HCT116 (cell line): ENCODE data around the gene SIAH2. TPM values are rescaled to one million over a fixed set of nuclear protein-coding genes. Genes with fewer than 3 reads are reported as not detected.

ENCODE experiments used
- ATAC-seq: fragments of 200-7000 bp; cut with Tn5 transposase; 2 replicates; pipeline ENCODE4 v1.9.1; 2020; ENCODE audit warnings: mild to moderate bottlenecking, moderate library complexity
- BruUV-seq: library from RNA; stranded (reverse); fragments of 400-500 nt; replicated peaks from 2 replicates; lab custom pipeline; 2021; lab: Mats Ljungman, UMichigan
- CTCF ChIA-PET: fragments of 300-600 bp; sonication (Branson Sonifier 250); formaldehyde crosslinking; loops from one replicate; lab custom pipeline; 2021; ENCODE audit warnings: antibody characterized with exemption; lab: Charles Lee
- POLR2A ChIA-PET: fragments of 300-600, 350-600 bp; sonication (Branson Sonifier 250); formaldehyde crosslinking; loops from one replicate; lab custom pipeline; 2021; ENCODE audit warnings: antibody characterized with exemption; lab: Charles Lee
- RAD21 ChIA-PET, 2 experiments: fragments of 300-600 bp; sonication (Branson Sonifier 250); formaldehyde crosslinking; loops; one replicate each; lab custom pipeline; 2023; ENCODE audit warnings: low total read pairs in 2 of 2; ENCODE audit not compliant: uncharacterized antibody in 2 of 2, unreplicated experiment in 2 of 2, low non-redundant PET in 1 of 2; lab: Charles Lee
- DNase-seq: peaks from one replicate; pipeline ENCODE4 v3.0.0-alpha.2; 2010; ENCODE audit warnings: low read depth, low spot score
- H2AFZ ChIP-seq: fragments of 200-600 bp; shearing (Covaris generic), sonication (generic); 2 replicates; pipeline ENCODE4 v1.6.1; 2017; ENCODE audit warnings: low read depth, mixed run types, mixed read lengths, antibody characterized with exemption, low read length; ENCODE audit not compliant: poor library complexity, severe bottlenecking
- H3K27ac ChIP-seq: 2 replicates; pipeline ENCODE4 v1.5.1; 2012; ENCODE audit warnings: low read depth, low read length
- H3K27me3 ChIP-seq: fragments of 200-600 bp; sonication (generic); 2 replicates; pipeline ENCODE4 v1.6.1; 2016; ENCODE audit warnings: mixed run types, low read length, mixed read lengths; ENCODE audit not compliant: insufficient read depth
- H3K36me3 ChIP-seq, 2 experiments: fragments of 200-500 bp in 1 of 2; fragments of 200-600 bp in 1 of 2; sonication (Bioruptor generic) in 1 of 2; sonication (generic) in 1 of 2; 2 replicates each; pipeline versions ENCODE4 v1.5.1 to v1.6.1; 2014 to 2016; ENCODE audit warnings: low read length in 2 of 2, inconsistent platforms in 1 of 2, mixed read lengths in 1 of 2, mixed run types in 1 of 2; ENCODE audit not compliant: insufficient read depth in 2 of 2, control insufficient read depth in 1 of 2
- H3K4me1 ChIP-seq, 2 experiments: fragments of 200-600 bp in 1 of 2; sonication (generic) in 1 of 2; 2 replicates each; pipeline versions ENCODE4 v1.5.1 to v1.6.1; 2012 to 2017; ENCODE audit warnings: low read length in 2 of 2, inconsistent platforms in 1 of 2, mild to moderate bottlenecking in 1 of 2, mixed read lengths in 1 of 2, mixed run types in 1 of 2, moderate library complexity in 1 of 2; ENCODE audit not compliant: insufficient read depth in 2 of 2, control insufficient read depth in 1 of 2
- H3K4me2 ChIP-seq: fragments of 200-600 bp; sonication (generic); 2 replicates; pipeline ENCODE4 v1.6.1; 2017; ENCODE audit warnings: mixed run types, low read length, mixed read lengths
- H3K4me3 ChIP-seq, 2 experiments: fragments of 200-600 bp in 1 of 2; sonication (generic) in 1 of 2; replicated peaks in 1 of 2; 2 replicates each; pipeline ENCODE4 v1.5.1; 2011 to 2016; ENCODE audit warnings: low read length in 2 of 2, control low read depth in 1 of 2, low read depth in 1 of 2, mild to moderate bottlenecking in 1 of 2, mixed read lengths in 1 of 2, mixed run types in 1 of 2
- H3K79me2 ChIP-seq: fragments of 200-600 bp; sonication (generic); 2 replicates; pipeline ENCODE4 v1.6.1; 2017; ENCODE audit warnings: mild to moderate bottlenecking, mixed run types, low read length, moderate library complexity, mixed read lengths; ENCODE audit not compliant: insufficient read depth
- H3K9ac ChIP-seq: fragments of 200-600 bp; sonication (generic); 2 replicates; pipeline ENCODE4 v1.6.1; 2016; ENCODE audit warnings: low read length, mixed read lengths
- H3K9me2 ChIP-seq: fragments of 200-600 bp; sonication (generic), shearing (Covaris generic); 2 replicates; pipeline ENCODE4 v1.6.1; 2017; ENCODE audit warnings: mixed run types, mild to moderate bottlenecking, moderate library complexity; ENCODE audit not compliant: insufficient read depth
- H3K9me3 ChIP-seq, 2 experiments: fragments of 200-500 bp in 1 of 2; fragments of 200-600 bp in 1 of 2; sonication (Bioruptor generic) in 1 of 2; sonication (generic) in 1 of 2; 2 replicates each; pipeline ENCODE4 v1.6.1; 2014 to 2017; ENCODE audit warnings: low read length in 2 of 2, mixed read lengths in 2 of 2, inconsistent platforms in 1 of 2, low read depth in 1 of 2, mild to moderate bottlenecking in 1 of 2, mixed run types in 1 of 2, moderate library complexity in 1 of 2; ENCODE audit not compliant: control insufficient read depth in 1 of 2, insufficient read depth in 1 of 2
- H4K20me1 ChIP-seq: fragments of 200-600 bp; sonication (generic), shearing (Covaris generic); 2 replicates; pipeline ENCODE4 v1.6.1; 2017; ENCODE audit warnings: mixed run types, mild to moderate bottlenecking, moderate library complexity; ENCODE audit not compliant: insufficient read depth
- EGR1 ChIP-seq: IDR thresholded peaks from 2 replicates; pipeline ENCODE4 v1.6.1; 2012; ENCODE audit warnings: low read depth
- ELF1 ChIP-seq: IDR thresholded peaks from 2 replicates; pipeline ENCODE4 v1.6.1; 2012; ENCODE audit warnings: low read depth, borderline replicate concordance
- EZH2phosphoT487 ChIP-seq: fragments of 200-600 bp; IDR thresholded peaks from 2 replicates; pipeline ENCODE4 v1.6.1; 2018; ENCODE audit warnings: antibody characterized with exemption, borderline replicate concordance
- FOSL1 ChIP-seq: IDR thresholded peaks from 2 replicates; pipeline ENCODE4 v1.6.1; 2012; ENCODE audit warnings: low read depth
- JUND ChIP-seq: IDR thresholded peaks from 2 replicates; pipeline ENCODE4 v1.6.1; 2012
- POLR2A ChIP-seq: IDR thresholded peaks from 2 replicates; pipeline ENCODE4 v1.7.0; 2011; ENCODE audit warnings: borderline replicate concordance; ENCODE audit not compliant: insufficient read depth, insufficient read length; ENCODE audit errors: extremely low read depth
- RAD21 ChIP-seq: IDR thresholded peaks from 2 replicates; pipeline ENCODE4 v1.6.1; 2012; ENCODE audit warnings: low read depth, mild to moderate bottlenecking
- REST ChIP-seq: IDR thresholded peaks from 2 replicates; pipeline ENCODE4 v1.6.1; 2012; ENCODE audit warnings: low read depth
- SIN3A ChIP-seq: IDR thresholded peaks from 2 replicates; pipeline ENCODE4 v1.6.1; 2012; ENCODE audit warnings: low read depth
- TCF7L2 ChIP-seq: IDR thresholded peaks from 2 replicates; pipeline ENCODE4 v1.7.0; 2011; ENCODE audit warnings: borderline replicate concordance, inconsistent platforms; ENCODE audit not compliant: insufficient read depth, insufficient read length; ENCODE audit errors: extremely low read depth
- YY1 ChIP-seq: IDR thresholded peaks from 2 replicates; pipeline ENCODE4 v1.6.1; 2011; ENCODE audit warnings: low read length, low read depth, moderate library complexity, mild to moderate bottlenecking; ENCODE audit not compliant: insufficient replicate concordance; ENCODE audit errors: extremely low read depth
- ZBTB33 ChIP-seq: IDR thresholded peaks from 2 replicates; pipeline ENCODE4 v1.6.1; 2011; ENCODE audit warnings: mild to moderate bottlenecking, low read length, moderate library complexity; ENCODE audit not compliant: insufficient replicate concordance; ENCODE audit errors: extremely low read depth
- ZNF274 ChIP-seq: fragments of 200-500 bp; sonication (Bioruptor generic); IDR thresholded peaks from 2 replicates; pipeline ENCODE4 v1.6.1; 2014; ENCODE audit warnings: mild to moderate bottlenecking, low read depth, low read length, inconsistent platforms
- intact Hi-C: fragments of 100-400 bp; cut with micrococcal nuclease; formaldehyde crosslinking; loops from 2 replicates; pipeline ENCODE4 v1.10.0; 2022
- total RNA-seq: library from RNA; stranded (reverse); gene quantifications from one replicate; pipeline ENCODE4 v1.2.1, GENCODE V29; 2021; ENCODE audit not compliant: unreplicated experiment

SIAH2 gene
- total RNA-seq, 1 experiment from 2014 or later = 39.9 TPM

- intact Hi-C loops = no loop called here
- ChIA-PET RAD21 (no interaction called here), CTCF (interaction anchor here (1.4 kb wide), 1 partner anchor 9 kb away, joined by 5 read pairs; the partner anchor contains the start of gene SIAH2)
- Histone ChIP-seq H2AFZ (no peak overlapping the region), H3K27ac (no peak overlapping the region), H3K9me3 (no peaks in the 10 kb centered on the region), H3K36me3 (peaks cover 3 to 4% of the 10 kb centered on the region in 2 experiments; a peak in 1 of 4 replicates), H3K4me3 (no peak overlapping the region), H3K27me3 (no peaks in the 10 kb centered on the region)
- DNase-seq (no peak), ATAC-seq (no peak)
- no peak for TF ChIP-seq ZNF274
- no peak for TF ChIP-seq REST
- no peak for TF ChIP-seq POLR2A
- TF ChIP-seq TCF7L2 = no peak
- no peak for TF ChIP-seq YY1
- no peak for TF ChIP-seq FOSL1
- no peak for TF ChIP-seq RAD21
- no peak for TF ChIP-seq ELF1
- TF ChIP-seq SIN3A = no peak
- no peak for TF ChIP-seq EGR1
- TF ChIP-seq ZBTB33 = no peak
- no peak for TF ChIP-seq JUND
- TF ChIP-seq EZH2phosphoT487 = no peak
- TF ChIP-seq, all 23 proteins: peak for 0
- Histone ChIP-seq H3K4me1 (peaks cover 0 to 14% of the 10 kb centered on the region in 2 experiments; a peak in 3 of 4 replicates), H4K20me1 (peaks cover 4% of the 10 kb centered on the region; the same call in 1 of the 2 replicates), H3K79me2 (peaks cover 97% of the 10 kb centered on the region), H3K9ac (no peak overlapping the region), H3K9me2 (no peaks in the 10 kb centered on the region), H3K4me2 (no peak overlapping the region)
- POLR2A ChIA-PET = interaction anchor here (0.9 kb wide), 1 partner anchor 8 kb away, joined by 3 read pairs; the partner anchor contains the start of gene SIAH2
- BruUV-seq = no TSS peak
Measured at GRCh38 chr3:150754896-150755295, 8.1 kb downstream of the SIAH2 start.
